SK-N-SH treated with all-trans-retinoic acid at 6 μM for 48 hours (cell line): ENCODE data around the gene PAEP.

ENCODE experiments used
- ARNTL ChIP-seq: fragments of 450-650 bp; formaldehyde crosslinking; IDR thresholded peaks from 2 replicates; pipeline ENCODE4 v1.5.0; 2020; ENCODE audit warnings: low read depth, mild to moderate bottlenecking, moderate library complexity, borderline replicate concordance
- BACH2 ChIP-seq: fragments of 250-450 bp; sonication (Bioruptor Pico); IDR thresholded peaks from 2 replicates; pipeline ENCODE4 v1.9.0; 2021; ENCODE audit warnings: mild to moderate bottlenecking, borderline replicate concordance
- CSDC2 ChIP-seq: fragments of 250-450 bp; sonication (Bioruptor Pico); IDR thresholded peaks from 2 replicates; pipeline ENCODE4 v1.5.0; 2020; ENCODE audit warnings: mild to moderate bottlenecking, moderate library complexity
- CSRNP3 ChIP-seq: fragments of 250-450 bp; sonication (Bioruptor Pico); IDR thresholded peaks from 2 replicates; pipeline ENCODE4 v1.5.1; 2021; ENCODE audit warnings: mild to moderate bottlenecking, moderate library complexity
- ESRRG ChIP-seq: fragments of 250-450 bp; sonication (Bioruptor Pico); IDR thresholded peaks from 2 replicates; pipeline ENCODE4 v1.6.1; 2021; ENCODE audit warnings: mild to moderate bottlenecking
- OSR1 ChIP-seq: fragments of 250-450 bp; sonication (Bioruptor Pico); IDR thresholded peaks from 2 replicates; pipeline ENCODE4 v1.8.0; 2022; ENCODE audit warnings: moderate library complexity, mild to moderate bottlenecking, inconsistent platforms
- PPARA ChIP-seq: fragments of 250-450 bp; sonication (Bioruptor Pico); IDR thresholded peaks from 2 replicates; pipeline ENCODE4 v1.5.0; 2020; ENCODE audit warnings: mild to moderate bottlenecking, borderline replicate concordance
- RARB ChIP-seq: fragments of 250-450 bp; sonication (Bioruptor Pico); IDR thresholded peaks from 2 replicates; pipeline ENCODE4 v1.8.0; 2021; ENCODE audit warnings: mild to moderate bottlenecking, moderate library complexity
- TOX ChIP-seq: fragments of 250-450 bp; sonication (Bioruptor Pico); IDR thresholded peaks from 2 replicates; pipeline ENCODE4 v1.8.0; 2021; ENCODE audit warnings: mild to moderate bottlenecking, moderate library complexity, borderline replicate concordance
- ZNF565 ChIP-seq: fragments of 450-650 bp; formaldehyde crosslinking; conservative IDR thresholded peaks from 2 replicates; pipeline ENCODE4 v1.5.0; 2020; ENCODE audit warnings: low read depth, mild to moderate bottlenecking, moderate library complexity
- ZNF70 ChIP-seq: fragments of 450-650 bp; formaldehyde crosslinking; IDR thresholded peaks from 2 replicates; pipeline ENCODE4 v1.5.0; 2020; ENCODE audit warnings: mild to moderate bottlenecking, moderate library complexity

PAEP gene

GRCh38 chr9:135615666-135616618 is 54.4 kb downstream of the PAEP start (continued):
- TF ChIP-seq CSRNP3 (CRISPR knock-in tag): no peak
- no peak for TF ChIP-seq PPARA
- no peak for TF ChIP-seq OSR1 (CRISPR knock-in tag)
- TF ChIP-seq RARB (CRISPR knock-in tag): no peak
- no peak for TF ChIP-seq ZNF70 (CRISPR knock-in tag)
- no peak for TF ChIP-seq BACH2 (CRISPR knock-in tag)
- no peak for TF ChIP-seq ARNTL (CRISPR knock-in tag)
- no peak for TF ChIP-seq ESRRG
- no peak for TF ChIP-seq TOX (CRISPR knock-in tag)
- TF ChIP-seq ZNF565 (CRISPR knock-in tag): no peak
- no peak for TF ChIP-seq CSDC2 (CRISPR knock-in tag)
- TF ChIP-seq, all 23 proteins: peak for 0
